ENCODE data around the gene RPS17.
"Not testable (repeated sequence)": the region's sequence is repeated elsewhere in the genome, so short reads cannot be mapped to it uniquely, and the experiment has no call there.

The RPS17 gene

GRCh38 chr15:82545478-82545877 lies 5.2 kb upstream of the RPS17 start:
- DNase-seq: no peak

DNA sequence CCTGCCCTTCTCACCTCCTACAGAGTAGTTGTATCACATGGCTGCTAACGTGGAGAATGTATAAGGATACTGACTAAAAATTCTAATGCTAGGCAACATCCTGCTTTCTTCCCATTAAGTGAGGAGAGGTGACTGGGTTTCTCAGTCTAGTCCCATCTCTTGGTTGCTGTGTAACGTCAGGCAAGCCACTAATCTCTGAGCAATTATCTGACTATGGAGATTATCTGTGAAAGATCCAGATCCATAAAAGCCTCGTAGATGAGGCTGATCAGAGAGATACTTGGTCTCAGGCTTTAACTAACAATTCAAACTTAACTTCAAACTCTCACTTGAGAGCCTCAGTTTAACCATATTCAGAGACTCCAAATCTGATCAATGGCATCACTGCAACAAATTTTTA lies 4.7 kb upstream of the RPS17 start:
- no peak for DNase-seq

- no peak for DNase-seq
These were observed 4.2 kb upstream of the RPS17 start for GRCh38 chr15:82544431-82544830.

GRCh38 chr15:82543160-82543559 lies 2.9 kb upstream of the RPS17 start:
- no peak for DNase-seq

DNA sequence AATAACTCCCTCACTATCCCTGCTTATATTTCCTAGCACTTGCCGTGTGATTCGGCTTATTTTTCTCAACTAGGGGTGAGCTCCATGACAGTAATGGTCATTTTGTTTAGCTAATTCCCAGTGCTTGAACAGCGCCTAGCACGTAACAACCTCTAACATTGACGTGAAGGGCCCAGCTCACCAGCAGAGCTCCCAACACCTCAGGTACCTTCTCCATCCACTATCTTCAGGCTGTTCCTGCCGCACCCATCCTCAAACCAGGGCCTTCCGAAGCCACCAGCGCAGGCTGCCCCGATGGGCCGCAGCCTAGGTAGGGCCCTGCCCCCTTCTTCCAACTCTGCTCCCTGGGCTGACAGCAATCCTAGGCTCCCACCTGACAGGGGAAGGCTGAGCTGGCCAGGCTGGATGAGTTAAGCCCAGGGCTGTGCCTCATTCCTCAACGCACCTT lies 751 bp upstream of the RPS17 start:
- DNase-seq: no peak

- DNase-seq: no peak
These were observed 584 bp downstream of the RPS17 start for GRCh38 chr15:82539691-82540054.

DNA sequence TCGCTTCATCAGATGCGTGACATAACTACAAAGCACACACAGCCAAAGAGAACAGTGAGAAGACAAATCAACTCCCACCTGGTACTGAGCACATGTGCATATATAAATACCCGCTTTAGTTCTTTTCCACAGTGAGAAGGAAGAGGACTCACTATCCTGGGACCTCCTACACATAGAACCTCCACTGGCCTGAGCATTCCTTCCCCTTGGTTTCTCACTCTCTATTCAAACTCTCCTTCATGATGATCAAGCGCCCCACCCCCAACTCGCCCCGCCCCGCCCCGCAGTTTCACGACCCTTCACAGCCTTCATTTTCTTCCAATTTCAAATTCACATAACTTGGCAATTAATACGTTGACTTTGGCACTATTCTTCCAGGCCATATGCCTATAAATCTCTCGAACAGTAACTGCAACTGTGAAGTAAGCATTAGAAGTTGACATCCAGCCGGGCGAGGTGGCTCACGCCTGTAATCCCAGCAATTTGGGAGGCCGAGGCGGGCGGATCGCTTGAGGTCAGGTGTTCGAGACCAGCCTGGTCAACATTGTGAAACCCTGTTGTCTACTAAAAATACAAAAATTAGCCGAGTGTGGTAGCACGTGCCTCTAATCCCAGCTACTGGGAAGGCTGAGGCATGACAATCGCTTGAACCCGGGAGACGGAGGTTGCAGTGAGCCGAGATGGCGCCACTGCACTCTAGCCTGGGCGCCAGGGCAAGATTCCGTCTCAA lies 1.1 kb downstream of the RPS17 start:
- no peak for DNase-seq

- DNase-seq: no peak
These were observed 2.8 kb downstream of the RPS17 start for GRCh38 chr15:82537351-82537908.

- DNase-seq: no peak
These were observed 3.6 kb downstream of the RPS17 start for GRCh38 chr15:82536409-82537350.

- DNase-seq: no peak
These were observed 4.5 kb downstream of the RPS17 start for GRCh38 chr15:82535566-82536408.

- not testable (repeated sequence) for DNase-seq
These were observed 5.1 kb downstream of the RPS17 start for GRCh38 chr15:82535151-82535550.

- DNase-seq: not testable (repeated sequence)
These were observed 5.8 kb downstream of the RPS17 start for GRCh38 chr15:82534457-82534861.

GRCh38 chr15:82533801-82534200 lies 6.5 kb downstream of the RPS17 start:
- DNase-seq: no peak

DNA sequence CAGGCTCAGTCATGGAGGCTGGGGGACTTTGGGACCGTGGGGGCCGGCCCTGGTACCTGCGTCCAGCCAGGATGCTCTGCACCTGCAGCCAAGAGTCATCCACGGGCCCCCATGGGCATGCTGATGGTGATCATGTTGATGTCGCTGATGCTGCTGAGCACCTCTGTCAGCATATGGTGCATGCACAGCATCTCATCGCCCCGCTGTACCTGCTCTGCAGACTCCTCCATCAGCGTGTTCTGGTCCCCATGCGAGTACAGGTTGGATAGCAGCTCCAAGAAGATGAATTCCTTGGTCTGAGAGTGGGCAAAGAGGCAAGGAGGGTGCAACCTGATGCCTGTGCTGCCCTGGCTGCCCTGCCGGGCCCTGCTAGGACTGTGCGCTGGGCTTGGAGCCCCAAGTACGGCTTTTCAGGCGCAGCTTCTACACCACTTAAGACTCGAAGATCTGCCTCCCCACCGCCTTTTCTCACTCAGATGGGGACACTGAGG lies 7.2 kb downstream of the RPS17 start:
- no peak for DNase-seq

- no peak for DNase-seq
These were observed 7.8 kb downstream of the RPS17 start for GRCh38 chr15:82532383-82532990.

GRCh38 chr15:82531496-82532382 lies 8.5 kb downstream of the RPS17 start:
- no peak for DNase-seq

DNA sequence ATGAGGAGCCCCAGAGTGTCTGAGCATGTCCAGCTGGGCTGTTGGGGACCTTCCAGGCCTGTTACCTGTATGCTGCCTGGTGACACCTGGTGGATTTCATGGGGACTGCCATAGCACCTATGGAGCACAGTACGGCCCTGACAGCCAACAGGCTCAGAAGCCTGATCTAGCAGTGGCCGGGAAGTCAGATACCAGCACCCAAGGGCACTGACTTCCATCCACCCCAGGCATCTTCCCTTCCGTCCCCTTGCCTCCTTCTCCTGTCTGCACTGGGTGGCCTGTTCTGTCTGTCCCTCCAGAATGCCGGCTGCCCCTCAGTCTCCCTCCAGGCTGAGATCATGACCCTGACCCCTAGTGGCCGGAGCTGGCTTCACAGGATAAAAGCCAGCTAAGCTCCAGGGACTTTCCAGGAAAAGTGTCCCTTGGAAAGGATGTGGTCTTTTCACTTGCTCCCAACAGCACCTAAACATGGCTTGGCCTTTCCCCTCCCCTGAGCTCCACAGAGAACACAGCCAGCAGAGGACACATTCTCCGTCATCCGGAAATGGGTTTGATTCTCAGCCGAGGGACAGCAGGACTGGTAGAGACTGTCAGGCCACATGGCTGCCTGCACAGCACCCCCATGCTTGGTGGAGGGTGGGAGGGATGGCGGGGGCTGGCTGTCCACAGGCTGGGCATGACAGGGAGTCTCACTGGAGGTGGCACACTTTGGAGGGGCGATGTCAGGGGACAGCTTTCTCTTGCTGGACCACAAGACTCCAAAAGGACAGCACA lies 9.5 kb downstream of the RPS17 start:
- peak; percentile 62 for DNase-seq

- no peak for DNase-seq
These were observed 10.3 kb downstream of the RPS17 start for GRCh38 chr15:82530006-82530405.

DNA sequence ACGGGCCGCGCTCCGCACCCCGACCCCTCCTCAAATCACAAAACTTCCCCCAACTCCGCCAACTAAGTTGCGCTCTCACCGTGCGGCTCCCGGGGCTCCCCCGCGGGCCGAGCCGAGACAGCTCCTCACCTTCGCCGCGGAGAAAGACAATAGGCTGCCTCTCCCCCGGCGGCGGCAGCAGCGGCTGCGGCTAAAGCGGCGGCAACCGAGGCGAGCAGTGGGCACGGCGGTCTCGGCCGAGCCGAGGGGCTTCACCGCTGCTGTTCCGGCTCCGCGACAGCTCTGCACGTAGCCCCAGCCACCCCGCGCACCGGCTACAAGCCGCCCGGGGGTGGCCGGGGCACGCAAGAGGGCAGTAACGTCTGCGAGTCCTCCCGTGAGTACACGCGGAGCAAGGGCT lies 26.7 kb downstream of the RPS17 start:
- DNase-seq: not testable (repeated sequence)

DNA sequence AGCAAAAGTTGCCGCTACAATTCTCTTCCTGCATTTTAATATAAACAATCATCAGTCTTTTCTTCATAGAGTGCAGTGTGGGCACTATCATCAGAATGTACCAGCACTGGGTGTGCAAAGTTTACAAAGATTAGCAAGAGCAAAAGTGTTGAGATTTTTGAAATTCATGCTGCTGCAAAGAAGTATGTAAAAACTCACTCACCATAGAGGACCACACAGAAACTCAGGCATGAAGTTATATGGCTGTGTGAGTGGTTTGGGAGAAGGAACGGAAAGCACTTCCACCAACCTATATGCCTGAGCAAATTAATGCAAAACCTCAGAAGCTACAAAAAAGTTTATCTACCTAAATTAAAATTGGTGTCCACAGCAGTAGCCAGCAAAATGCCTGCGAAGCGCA lies 32.6 kb downstream of the RPS17 start:
- DNase-seq: not testable (repeated sequence)

All from left hindlimb (tissue), 1 donor.